Cardiac muscle cell (in vitro differentiated cells and primary cell): ENCODE measurements around the gene TPSAB1. TPM values are rescaled to one million over a fixed set of nuclear protein-coding genes. Genes with fewer than 3 reads are reported as not detected.
"Not testable (repeated sequence)": the region's sequence is repeated elsewhere in the genome, so short reads cannot be mapped to it uniquely, and the experiment has no call there.

Experiments used
- DNase-seq, 2 donors: peaks; one replicate each; pipeline versions ENCODE4 v3.0.0 to v3.0.0-alpha.2; 2010 to 2017; ENCODE audit warnings: low read depth in 1 of 2, low spot score in 1 of 2
- H3K27ac ChIP-seq: fragments of 200-600 bp; sonication (generic); 2 replicates; pipeline ENCODE4 v1.5.1; 2016
- H3K27me3 ChIP-seq: fragments of 200-600 bp; sonication (generic); 2 replicates; pipeline ENCODE4 v1.6.0; 2016; ENCODE audit warnings: control low read depth
- H3K36me3 ChIP-seq: fragments of 200-600 bp; sonication (generic); 2 replicates; pipeline ENCODE4 v1.5.1; 2016; ENCODE audit warnings: control low read depth
- H3K4me1 ChIP-seq: fragments of 200-600 bp; sonication (generic); 2 replicates; pipeline ENCODE4 v1.8.1; 2017; ENCODE audit warnings: low read depth, mild to moderate bottlenecking, mixed run types
- H3K4me3 ChIP-seq: fragments of 200-600 bp; sonication (generic); 2 replicates; pipeline ENCODE4 v1.5.1; 2016; ENCODE audit warnings: mild to moderate bottlenecking
- H3K9me3 ChIP-seq: fragments of 200-600 bp; sonication (generic); 2 replicates; pipeline ENCODE4 v1.5.1; 2017; ENCODE audit warnings: low read depth, mild to moderate bottlenecking, control low read depth
- polyA plus RNA-seq: library from polyadenylated mRNA; unstranded; fragments of >200 nt; fragmentation: Nextera tagmentation; extraction: Ambion mirVana; gene quantifications from 2 replicates; pipeline ENCODE4 v1.2.1, GENCODE V29; 2016
- total RNA-seq: library from RNA; depleted of rRNA; stranded (reverse); fragments of >200 nt; gene quantifications from 2 replicates; pipeline ENCODE4 v1.2.3, GENCODE V29; 2016
- TF ChIP-seq, protein P1 (sequence below): IDR thresholded peaks from 2 replicates; pipeline ENCODE4 v1.5.1; 2012; ENCODE audit warnings: low read depth, mild to moderate bottlenecking, low read length

The TPSAB1 gene
- total and polyA plus RNA-seq, 2 experiments from 2014 or later: not detected

- TF ChIP-seq, protein P1, sequence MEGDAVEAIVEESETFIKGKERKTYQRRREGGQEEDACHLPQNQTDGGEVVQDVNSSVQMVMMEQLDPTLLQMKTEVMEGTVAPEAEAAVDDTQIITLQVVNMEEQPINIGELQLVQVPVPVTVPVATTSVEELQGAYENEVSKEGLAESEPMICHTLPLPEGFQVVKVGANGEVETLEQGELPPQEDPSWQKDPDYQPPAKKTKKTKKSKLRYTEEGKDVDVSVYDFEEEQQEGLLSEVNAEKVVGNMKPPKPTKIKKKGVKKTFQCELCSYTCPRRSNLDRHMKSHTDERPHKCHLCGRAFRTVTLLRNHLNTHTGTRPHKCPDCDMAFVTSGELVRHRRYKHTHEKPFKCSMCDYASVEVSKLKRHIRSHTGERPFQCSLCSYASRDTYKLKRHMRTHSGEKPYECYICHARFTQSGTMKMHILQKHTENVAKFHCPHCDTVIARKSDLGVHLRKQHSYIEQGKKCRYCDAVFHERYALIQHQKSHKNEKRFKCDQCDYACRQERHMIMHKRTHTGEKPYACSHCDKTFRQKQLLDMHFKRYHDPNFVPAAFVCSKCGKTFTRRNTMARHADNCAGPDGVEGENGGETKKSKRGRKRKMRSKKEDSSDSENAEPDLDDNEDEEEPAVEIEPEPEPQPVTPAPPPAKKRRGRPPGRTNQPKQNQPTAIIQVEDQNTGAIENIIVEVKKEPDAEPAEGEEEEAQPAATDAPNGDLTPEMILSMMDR: no peak
- no peak for DNase-seq
- no peak overlapping the region for H3K4me3 ChIP-seq
- H3K9me3 ChIP-seq: no peaks in the 10 kb centered on the region
- no peaks in the 10 kb centered on the region for H3K36me3 ChIP-seq
- no peak overlapping the region for H3K27ac ChIP-seq
- H3K4me1 ChIP-seq: no peaks in the 10 kb centered on the region
- peaks cover 33% of the 10 kb centered on the region for H3K27me3 ChIP-seq
Measured at GRCh38 chr16:1265090-1265630, 24.7 kb downstream of the TPSAB1 start.

- TF ChIP-seq, protein P1: no peak
- Histone ChIP-seq H3K27me3 (peaks cover 26% of the 10 kb centered on the region), H3K27ac (no peak overlapping the region), H3K36me3 (no peaks in the 10 kb centered on the region), H3K9me3 (no peaks in the 10 kb centered on the region), H3K4me3 (no peak overlapping the region), H3K4me1 (no peaks in the 10 kb centered on the region)
- no peak for DNase-seq
Measured at GRCh38 chr16:1265826-1266225, 25.3 kb downstream of the TPSAB1 start.

GRCh38 chr16:1269418-1269817, 28.9 kb downstream of the TPSAB1 start:
- H3K9me3 ChIP-seq, H3K4me3 ChIP-seq, H3K27ac ChIP-seq, H3K27me3 ChIP-seq, H3K36me3 ChIP-seq, H3K4me1 ChIP-seq, DNase-seq: not testable (repeated sequence)

GRCh38 chr16:1271380-1271723, 30.8 kb downstream of the TPSAB1 start:
- no peaks in the 10 kb centered on the region for H3K36me3 ChIP-seq
- H3K27me3 ChIP-seq: peaks cover 3% of the 10 kb centered on the region
- DNase-seq: no peak
- TF ChIP-seq, protein P1: no peak
- H3K9me3 ChIP-seq: no peaks in the 10 kb centered on the region
- H3K4me1 ChIP-seq: no peaks in the 10 kb centered on the region
- no peak overlapping the region for H3K4me3 ChIP-seq
- no peak overlapping the region for H3K27ac ChIP-seq

- not testable (repeated sequence) for H3K4me1 ChIP-seq, H3K27me3 ChIP-seq, H3K4me3 ChIP-seq, H3K9me3 ChIP-seq, H3K27ac ChIP-seq, H3K36me3 ChIP-seq
- peak; percentile 49 to 57 for DNase-seq
Measured at GRCh38 chr16:1271724-1272413, 31.4 kb downstream of the TPSAB1 start.

DNA sequence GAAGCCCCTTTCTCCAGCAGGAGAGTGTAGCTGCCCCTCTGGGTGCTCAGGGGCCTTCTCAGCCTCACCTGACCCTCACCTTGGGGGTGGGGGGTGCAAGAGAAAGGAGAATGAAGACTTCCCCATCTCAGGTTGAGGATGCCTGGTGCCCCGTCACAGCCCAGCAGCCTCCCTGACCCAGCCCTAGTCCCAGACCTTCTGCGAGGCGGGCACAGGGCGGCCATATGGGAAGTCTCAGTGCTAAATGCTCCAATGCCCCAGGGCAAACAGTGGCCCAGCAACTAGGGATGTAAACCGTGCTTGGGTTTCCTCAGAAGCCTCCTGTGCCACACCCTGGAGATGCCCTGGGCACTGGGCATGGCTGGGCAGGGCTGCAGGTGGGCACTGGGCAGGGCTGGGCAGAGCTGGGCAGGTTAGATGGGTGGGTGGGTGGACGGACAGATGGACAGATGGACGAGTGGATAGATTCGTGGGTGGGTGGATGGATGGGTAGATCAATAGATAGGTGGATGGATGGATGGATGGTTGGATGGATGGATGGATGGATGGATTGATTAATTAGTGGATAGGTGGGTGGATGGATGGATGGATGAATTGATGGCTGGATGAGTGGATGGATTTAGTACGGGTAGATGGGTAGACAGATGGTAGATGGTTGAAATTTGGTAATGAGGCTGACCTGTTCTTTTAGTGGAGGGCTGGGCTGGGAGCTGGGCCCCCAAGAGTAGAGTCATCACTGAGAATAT, 32.1 kb downstream of the TPSAB1 start:
- no peak for DNase-seq
- H3K4me1 ChIP-seq: no peaks in the 10 kb centered on the region
- H3K27ac ChIP-seq: no peak overlapping the region
- H3K27me3 ChIP-seq: peaks cover 3% of the 10 kb centered on the region
- no peaks in the 10 kb centered on the region for H3K9me3 ChIP-seq
- H3K4me3 ChIP-seq: no peak overlapping the region
- H3K36me3 ChIP-seq: no peaks in the 10 kb centered on the region
- TF ChIP-seq, protein P1: no peak
